Neural cell (in vitro differentiated cells): ENCODE measurements around the gene MED13L. TPM values are rescaled to one million over a fixed set of nuclear protein-coding genes. Genes with fewer than 3 reads are reported as not detected.

Source experiments
- H2AFZ ChIP-seq: fragments of 200-600, 300-800 bp; sonication (generic), shearing (Covaris generic); 2 replicates; pipeline ENCODE4 v1.6.0; 2014; ENCODE audit warnings: low read depth, mild to moderate bottlenecking, antibody characterized with exemption, low read length, moderate library complexity
- H3F3A ChIP-seq: fragments of 200-600 bp; shearing (Covaris generic); 2 replicates; pipeline ENCODE4 v1.6.1; 2016; ENCODE audit warnings: mild to moderate bottlenecking, moderate library complexity, mixed read lengths, antibody characterized with exemption, low read length; ENCODE audit not compliant: insufficient read depth, poor library complexity, severe bottlenecking
- H3K27ac ChIP-seq: fragments of 200-600, 300-800 bp; sonication (generic), shearing (Covaris generic); 2 replicates; pipeline ENCODE4 v1.5.1; 2014; ENCODE audit warnings: mild to moderate bottlenecking, low read length, moderate library complexity
- H3K27me3 ChIP-seq: fragments of 300-800, 200-600 bp; sonication (generic), shearing (Covaris generic); 2 replicates; pipeline ENCODE4 v1.6.0; 2014; ENCODE audit warnings: mild to moderate bottlenecking, low read depth, low read length, moderate library complexity; ENCODE audit not compliant: insufficient read depth
- H3K36me3 ChIP-seq: fragments of 300-800, 200-600 bp; sonication (generic), shearing (Covaris generic); 2 replicates; pipeline ENCODE4 v1.5.1; 2014; ENCODE audit warnings: mild to moderate bottlenecking, antibody characterized with exemption, low read length, moderate library complexity; ENCODE audit not compliant: insufficient read depth
- H3K4me2 ChIP-seq: fragments of 300-800, 200-600 bp; sonication (generic), shearing (Covaris generic); 2 replicates; pipeline ENCODE4 v1.6.0; 2014; ENCODE audit warnings: mild to moderate bottlenecking, low read length
- H3K4me3 ChIP-seq: fragments of 300-800, 200-600 bp; sonication (generic), shearing (Covaris generic); 2 replicates; pipeline ENCODE4 v1.5.1; 2014; ENCODE audit warnings: mild to moderate bottlenecking, low read length, moderate library complexity
- H3K79me2 ChIP-seq: fragments of 200-600 bp; shearing (Covaris generic); replicated peaks from 2 replicates; pipeline ENCODE4 v1.6.0; 2014; ENCODE audit warnings: mild to moderate bottlenecking, low read length, moderate library complexity; ENCODE audit not compliant: insufficient read depth
- H3K9ac ChIP-seq: fragments of 300-800, 200-600 bp; sonication (generic), shearing (Covaris generic); 2 replicates; pipeline ENCODE4 v1.6.1; 2016; ENCODE audit warnings: mild to moderate bottlenecking, low read length, mixed read lengths
- H3K9me2 ChIP-seq: fragments of 200-600 bp; shearing (Covaris generic); 2 replicates; pipeline ENCODE4 v1.6.1; 2016; ENCODE audit warnings: mild to moderate bottlenecking, low read length, mixed read lengths; ENCODE audit not compliant: insufficient read depth
- H3K9me3 ChIP-seq: fragments of 200-600, 300-800 bp; sonication (generic), shearing (Covaris generic); 2 replicates; pipeline ENCODE4 v1.6.1; 2016; ENCODE audit warnings: mild to moderate bottlenecking, mixed run types, low read length, moderate library complexity, mixed read lengths
- H4K20me1 ChIP-seq: fragments of 200-600 bp; shearing (Covaris generic); 2 replicates; pipeline ENCODE4 v1.6.1; 2016; ENCODE audit warnings: mild to moderate bottlenecking, mixed run types; ENCODE audit not compliant: insufficient read depth
- CTCF ChIP-seq: fragments of 450-650 bp; IDR thresholded peaks from 2 replicates; pipeline ENCODE4 v1.5.1; 2014; ENCODE audit warnings: antibody characterized with exemption, mild to moderate bottlenecking, moderate library complexity; ENCODE audit not compliant: poor library complexity, severe bottlenecking
- EP300 ChIP-seq: fragments of 450-650 bp; conservative IDR thresholded peaks from 2 replicates; pipeline ENCODE4 v1.6.1; 2014; ENCODE audit warnings: antibody characterized with exemption, mild to moderate bottlenecking, moderate library complexity; ENCODE audit not compliant: poor library complexity, severe bottlenecking
- EZH2 ChIP-seq: fragments of 200-600, 300-800 bp; shearing (Covaris generic), sonication (generic); IDR thresholded peaks from 2 replicates; pipeline ENCODE4 v1.6.1; 2014; ENCODE audit warnings: antibody characterized with exemption, low read length, borderline replicate concordance, mild to moderate bottlenecking; ENCODE audit not compliant: insufficient read depth, poor library complexity, severe bottlenecking
- MXI1 ChIP-seq: fragments of 450-650 bp; conservative IDR thresholded peaks from 2 replicates; pipeline ENCODE4 v1.6.1; 2014; ENCODE audit warnings: antibody characterized with exemption, mild to moderate bottlenecking; ENCODE audit not compliant: poor library complexity, severe bottlenecking
- POLR2AphosphoS5 ChIP-seq: IDR thresholded peaks from 2 replicates; pipeline ENCODE4 v1.6.1; 2012
- RAD21 ChIP-seq: fragments of 450-650 bp; conservative IDR thresholded peaks from 2 replicates; pipeline ENCODE4 v1.6.1; 2014; ENCODE audit warnings: antibody characterized with exemption, mild to moderate bottlenecking, moderate library complexity
- REST ChIP-seq: IDR thresholded peaks from 2 replicates; pipeline ENCODE4 v1.6.1; 2012; ENCODE audit warnings: borderline replicate concordance
- SMC3 ChIP-seq: fragments of 450-650 bp; conservative IDR thresholded peaks from 2 replicates; pipeline ENCODE4 v1.6.1; 2014; ENCODE audit warnings: antibody characterized with exemption, mild to moderate bottlenecking, moderate library complexity; ENCODE audit not compliant: poor library complexity
- TAF1 ChIP-seq: IDR thresholded peaks from 2 replicates; pipeline ENCODE4 v1.6.1; 2012; ENCODE audit warnings: low read depth
- polyA plus RNA-seq: library from polyadenylated mRNA; depleted of rRNA; stranded (reverse); fragments of >200 nt; gene quantifications from 2 replicates; pipeline ENCODE4 v1.2.3, GENCODE V29; 2014

The MED13L gene
- polyA plus RNA-seq, 1 donor from 2014 or later: 38.9 TPM

GRCh38 chr12:116138781-116139180 is 138.7 kb downstream of the MED13L start:
- no peak overlapping the region for H3K4me2 ChIP-seq
- no peak overlapping the region for H2AFZ ChIP-seq
- no peaks in the 10 kb centered on the region for H4K20me1 ChIP-seq
- TF ChIP-seq POLR2AphosphoS5: no peak
- TF ChIP-seq REST: no peak
- TF ChIP-seq SMC3: no peak
- TF ChIP-seq EZH2: no peak
- TF ChIP-seq EP300: no peak
- TF ChIP-seq CTCF: no peak
- TF ChIP-seq RAD21: no peak
- no peak for TF ChIP-seq MXI1
- no peak for TF ChIP-seq TAF1
- no peaks in the 10 kb centered on the region for H3K27me3 ChIP-seq
- no peak overlapping the region for H3K4me3 ChIP-seq
- no peak overlapping the region for H3K27ac ChIP-seq
- peaks cover 42% of the 10 kb centered on the region for H3K79me2 ChIP-seq
- H3F3A ChIP-seq: no peaks in the 10 kb centered on the region
- H3K36me3 ChIP-seq: no peaks in the 10 kb centered on the region
- no peaks in the 10 kb centered on the region for H3K9me3 ChIP-seq
- H3K9ac ChIP-seq: no peak overlapping the region
- no peaks in the 10 kb centered on the region for H3K9me2 ChIP-seq

GRCh38 chr12:116138364-116138763 is 139.1 kb downstream of the MED13L start:
- H4K20me1 ChIP-seq: no peaks in the 10 kb centered on the region
- H3K9me3 ChIP-seq: no peaks in the 10 kb centered on the region
- H3K27ac ChIP-seq: no peak overlapping the region
- H3F3A ChIP-seq: no peaks in the 10 kb centered on the region
- no peaks in the 10 kb centered on the region for H3K27me3 ChIP-seq
- H2AFZ ChIP-seq: no peak overlapping the region
- H3K9ac ChIP-seq: no peak overlapping the region
- H3K4me3 ChIP-seq: no peak overlapping the region
- TF ChIP-seq CTCF (no peak), SMC3 (no peak), TAF1 (no peak), REST (no peak), EZH2 (no peak), MXI1 (no peak), EP300 (no peak)
- H3K4me2 ChIP-seq: no peak overlapping the region
- H3K36me3 ChIP-seq: no peaks in the 10 kb centered on the region
- H3K79me2 ChIP-seq: peaks cover 42% of the 10 kb centered on the region
- no peaks in the 10 kb centered on the region for H3K9me2 ChIP-seq
